HFF-Myc (cell line): ENCODE data around the gene PXDN.

Experiments
- DNase-seq: peaks from one replicate; pipeline ENCODE4 v3.0.0-alpha.2; 2011; ENCODE audit warnings: low read depth; ENCODE audit errors: extremely low read depth
- H3K4me3 ChIP-seq: replicated peaks from 2 replicates; pipeline ENCODE4 v1.5.1; 2011; ENCODE audit warnings: low read depth, mild to moderate bottlenecking, control low read depth, low read length
- CTCF ChIP-seq: IDR thresholded peaks from 2 replicates; pipeline ENCODE4 v1.5.1; 2012; ENCODE audit warnings: mild to moderate bottlenecking, low read depth, low read length, control low read depth; ENCODE audit errors: missing control alignments

PXDN gene

GRCh38 chr2:1731963-1732768 lies 12.1 kb downstream of the PXDN start:
- TF ChIP-seq CTCF: no peak
- no peak overlapping the region; the same call in 1 of the 2 replicates for H3K4me3 ChIP-seq
- DNase-seq: peak; percentile 88

GRCh38 chr2:1731447-1731962 lies 12.8 kb downstream of the PXDN start:
- no peak for TF ChIP-seq CTCF
- DNase-seq: no peak
- peak overlapping the region; percentile 7 for H3K4me3 ChIP-seq

GRCh38 chr2:1730015-1730927 lies 14.0 kb downstream of the PXDN start:
- peak overlapping the region; percentile 7; the same call in 1 of the 2 replicates for H3K4me3 ChIP-seq
- peak; percentile 61 for DNase-seq
- no peak for TF ChIP-seq CTCF

GRCh38 chr2:1729242-1729641 lies 15.1 kb downstream of the PXDN start:
- H3K4me3 ChIP-seq: no peak overlapping the region
- DNase-seq: no peak
- TF ChIP-seq CTCF: no peak

GRCh38 chr2:1728821-1729220 lies 15.5 kb downstream of the PXDN start:
- no peak overlapping the region for H3K4me3 ChIP-seq
- TF ChIP-seq CTCF: no peak
- DNase-seq: no peak

GRCh38 chr2:1727796-1728474 lies 16.4 kb downstream of the PXDN start:
- TF ChIP-seq CTCF: no peak
- DNase-seq: no peak
- H3K4me3 ChIP-seq: no peak overlapping the region
